ENCODE measurements around the gene AR.

The AR gene
- 0.18 to 1.7 (median 1.3) reads per million in 3 experiments for total RNA-seq

GRCh38 chrX:67543818-67544217, at the start of gene AR:
TSS of gene AR (plus strand) at chrX:67544021. CDS start at chrX:67545147, 1,126 bp downstream.
- DNase-seq = no peak

- DNase-seq = no peak
Observed at GRCh38 chrX:67500617-67501016, 43.2 kb upstream of the AR start.

- DNase-seq = no peak
Observed at GRCh38 chrX:67503004-67503403, 40.8 kb upstream of the AR start.

- DNase-seq = no peak
Observed at GRCh38 chrX:67503453-67503852, 40.4 kb upstream of the AR start.

GRCh38 chrX:67520671-67521070, 23.1 kb upstream of the AR start:
- no peak for DNase-seq

- DNase-seq = no peak
Observed at GRCh38 chrX:67523002-67523681, 20.7 kb upstream of the AR start.

- no peak for DNase-seq
Observed at GRCh38 chrX:67523932-67524331, 19.9 kb upstream of the AR start.

- DNase-seq = no peak
Observed at GRCh38 chrX:67524428-67524827, 19.4 kb upstream of the AR start.

- no peak for DNase-seq
Observed at GRCh38 chrX:67524950-67525691, 18.7 kb upstream of the AR start.

GRCh38 chrX:67536564-67536963, 7.3 kb upstream of the AR start:
- DNase-seq = no peak

GRCh38 chrX:67538383-67538782, 5.4 kb upstream of the AR start:
- DNase-seq = no peak

- no peak for DNase-seq
Observed at GRCh38 chrX:67544281-67545035, 637 bp downstream of the AR start.

GRCh38 chrX:67545036-67545821, 1.4 kb downstream of the AR start:
- DNase-seq = no peak

GRCh38 chrX:67545893-67546495, 2.2 kb downstream of the AR start:
- DNase-seq = no peak

GRCh38 chrX:67546496-67547423, 2.9 kb downstream of the AR start:
- no peak for DNase-seq

GRCh38 chrX:67555578-67556203, 11.9 kb downstream of the AR start:
- no peak for DNase-seq

GRCh38 chrX:67558267-67558666, 14.4 kb downstream of the AR start:
- DNase-seq = no peak

- no peak for DNase-seq
Observed at GRCh38 chrX:67563469-67564448, 19.9 kb downstream of the AR start.

GRCh38 chrX:67564475-67564874, 20.7 kb downstream of the AR start:
- no peak for DNase-seq
